Heart right ventricle (tissue), 16 donors: Measurements from ENCODE around the gene IGFL4. TPM values are rescaled to one million over a fixed set of nuclear protein-coding genes. Genes with fewer than 3 reads are reported as not detected.
A peak's percentile ranks its signal among the peaks of the same experiment; 100 is the strongest.

Experiments used
- ATAC-seq, 8 donors: fragments of 200-7000 bp; cut with Tn5 transposase; one replicate each; pipeline ENCODE4 v1.9.1; 2020; ENCODE audit warnings: mild to moderate bottlenecking in 8 of 8, moderate library complexity in 8 of 8, moderate number of reproducible peaks in 1 of 8
- DNase-seq, 2 donors: peaks; one replicate each; pipeline ENCODE4 v3.0.0-alpha.2; 2020
- H3K27ac ChIP-seq, 10 donors: fragments of 200-600 bp; sonication (generic) in 2 of 10; one replicate each; pipeline versions ENCODE4 v1.5.0 to v1.8.0; 2020 to 2022; ENCODE audit warnings: mild to moderate bottlenecking in 3 of 10
- H3K27me3 ChIP-seq, 7 donors: fragments of 200-600 bp; one replicate each; pipeline ENCODE4 v1.8.0; 2021 to 2022; ENCODE audit warnings: mild to moderate bottlenecking in 2 of 7
- H3K36me3 ChIP-seq, 9 donors: fragments of 200-600 bp; sonication (generic) in 1 of 9; one replicate each; pipeline versions ENCODE4 v1.5.0 to v1.8.0; 2020 to 2022; ENCODE audit warnings: mild to moderate bottlenecking in 2 of 9
- H3K4me1 ChIP-seq, 9 donors: fragments of 200-600 bp; sonication (generic) in 1 of 9; one replicate each; pipeline versions ENCODE4 v1.5.0 to v1.8.0; 2020 to 2022; ENCODE audit warnings: mild to moderate bottlenecking in 4 of 9
- H3K4me3 ChIP-seq, 10 donors: fragments of 200-600 bp; sonication (generic) in 2 of 10; one replicate each; pipeline versions ENCODE4 v1.5.0 to v1.8.0; 2020 to 2022; ENCODE audit warnings: mild to moderate bottlenecking in 7 of 10, moderate library complexity in 2 of 10
- H3K9me3 ChIP-seq, 11 donors: fragments of 200-600 bp in 10 of 11; sonication (generic) in 2 of 11; one replicate each; pipeline versions ENCODE4 v1.5.0 to v1.8.0; 2013 to 2022; ENCODE audit warnings: mild to moderate bottlenecking in 2 of 11, control low read depth in 1 of 11, moderate library complexity in 1 of 11
- CTCF ChIP-seq, 9 donors: fragments of 200-600 bp; sonication (generic) in 2 of 9; IDR thresholded peaks; one replicate each; pipeline versions ENCODE4 v1.5.0 to v1.8.0; 2021 to 2022; ENCODE audit warnings: antibody characterized with exemption in 9 of 9, mild to moderate bottlenecking in 5 of 9, moderate library complexity in 1 of 9
- WGBS, 2 donors: extraction: QIAGEN DNeasy Blood & Tissue Kit; methylation state at CpG; one replicate each; pipeline ENCODE4 v1.1.7; 2013; ENCODE audit warnings: inconsistent platforms in 1 of 2; 5-methylcytosine and 5-hydroxymethylcytosine counted together
- intact Hi-C, 10 donors: fragments of 100-400 bp; cut with DNase I; formaldehyde crosslinking; loops; one replicate each; pipeline versions ENCODE4 v1.11.1 to v1.14.2; 2022
- polyA plus RNA-seq, 2 donors: library from polyadenylated mRNA; stranded (reverse); fragments of 200-250 nt; gene quantifications; one replicate each; pipeline ENCODE4 v1.2.3, GENCODE V29; 2013
- total RNA-seq, 10 donors: library from RNA; stranded (reverse); fragmentation: NEBNext Ultra II Directional in 3 of 10; extraction: Animal tissue kit (Norgen Biotek cat#: 25700) in 3 of 10; gene quantifications; one replicate each; pipeline versions ENCODE4 v1.2.1 to v1.2.4, GENCODE V29; 2021 to 2023
- donor health status: Arrhythmogenic right ventricular cardiomyopathy.
- donor health status: ischemic (EF 13 %, LVEDD 7.1; RV severe dilation, severe dysfunction).
- donor health status: healthy with polysubstance abuse.
- donor health status: DM: no; HTN: yes; CAD: no.
- donor health status: DM: no; HTN: no; CAD: no.
- donor health status: ischemic (EF 25% LVEDD 6.9; RV normal size, moderate dysfunction).
- donor health status: ischemic (EF 25% LVEDD 5.7; RV mildly dilated, moderate dysfunction).
- donor health status: healthy.
- donor health status: DM: yes; HTN: yes; CAD: no.
- donor health status: Ischemic cardiomyopathy.
- donor health status: ischemic (EF 35%, LVEDD 5.7; RV mildly dilated, moderate dysfunction).
- donor health status: nonischemic (EF 11% LVEDD 7.7; RV severe dilation, severe dysfunction).
- donor health status: DM: yes; HTN: yes; CAD: no.
- donor health status: PGD.
- donor health status: ischemic (EF 29% LVEDD 5.4; RV normal size, mild dysfunction).
- donor health status: nonischemic (EF 23%, LVEDD 6.1; RV moderate dilation, normal function).

Gene IGFL4
- total and polyA plus RNA-seq, 12 donors: not detected

DNA sequence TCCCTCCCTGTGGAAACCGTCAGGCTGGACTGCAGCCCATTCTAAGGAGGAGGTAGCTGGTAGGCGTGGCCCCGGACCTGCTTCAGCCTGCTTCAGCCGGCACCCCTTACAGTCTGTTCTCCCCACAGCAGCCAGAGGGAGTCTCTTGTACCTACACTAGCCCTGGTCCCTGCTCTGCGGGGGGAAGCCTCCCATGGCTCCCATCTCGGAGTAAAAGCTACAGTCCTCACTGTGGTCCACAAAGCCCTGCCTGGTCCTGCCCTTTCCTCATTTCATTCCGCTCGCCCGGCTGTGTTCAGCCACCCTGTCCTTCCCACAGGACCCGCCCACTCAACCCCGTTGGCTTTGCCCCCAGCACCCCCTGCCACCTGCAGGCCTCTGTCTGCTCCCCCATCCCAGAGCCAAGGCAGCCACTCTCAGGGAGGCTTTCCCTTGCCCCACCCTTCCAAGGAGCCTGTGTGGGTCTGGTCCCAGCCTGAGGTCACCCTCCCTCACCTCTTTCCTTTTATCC lies 19.2 kb downstream of the IGFL4 start:
- peaks cover 0 to 47% (median 44%) of the 10 kb centered on the region in 7 donors for H3K27me3 ChIP-seq
- H3K4me1 ChIP-seq: peaks cover 0 to 14% (median 5%) of the 10 kb centered on the region in 9 donors
- intact Hi-C loops: no loop called here
- TF ChIP-seq CTCF (IDR thresholded peaks at IDR 0.05): no peak
- DNase-seq: no peak
- no peak for ATAC-seq
- H3K36me3 ChIP-seq: peaks cover 0 to 4% (median 0%) of the 10 kb centered on the region in 9 donors
- 63 to 69% methylated on average over 11 of the region's 11 CpGs for WGBS, 2 donors
- peak overlapping the region in 1 of 10 donors; percentile 36 for H3K4me3 ChIP-seq
- no peaks in the 10 kb centered on the region for H3K9me3 ChIP-seq
- H3K27ac ChIP-seq: no peak overlapping the region

DNA sequence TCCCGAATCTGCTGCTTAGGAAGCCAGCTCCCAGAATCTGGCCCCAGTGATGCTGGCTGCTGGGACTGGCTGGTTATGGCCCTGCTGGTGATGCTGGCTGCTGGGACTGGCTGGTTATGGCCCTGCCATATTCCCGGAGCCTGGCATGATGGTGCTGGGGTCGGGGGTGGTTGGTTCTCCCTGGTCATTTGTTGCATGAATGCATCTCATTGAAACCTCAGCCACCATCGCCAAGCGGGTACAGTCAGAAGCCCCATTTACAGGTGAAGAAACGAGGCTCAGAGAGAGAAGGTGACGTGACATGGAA lies 20.0 kb downstream of the IGFL4 start:
- intact Hi-C loops: no loop called here
- TF ChIP-seq CTCF (IDR thresholded peaks at IDR 0.05): no peak
- H3K27ac ChIP-seq: no peak overlapping the region
- H3K4me3 ChIP-seq: no peak overlapping the region
- no peak for DNase-seq
- H3K9me3 ChIP-seq: no peaks in the 10 kb centered on the region
- peaks cover 0 to 47% (median 39%) of the 10 kb centered on the region in 7 donors for H3K27me3 ChIP-seq
- 89 to 92% methylated on average over 7 of the region's 7 CpGs for whole genome bisulfite sequencing, 2 donors
- peaks cover 0 to 4% (median 0%) of the 10 kb centered on the region in 9 donors for H3K36me3 ChIP-seq
- H3K4me1 ChIP-seq: peaks cover 0 to 17% (median 11%) of the 10 kb centered on the region in 9 donors
- ATAC-seq: no peak

DNA sequence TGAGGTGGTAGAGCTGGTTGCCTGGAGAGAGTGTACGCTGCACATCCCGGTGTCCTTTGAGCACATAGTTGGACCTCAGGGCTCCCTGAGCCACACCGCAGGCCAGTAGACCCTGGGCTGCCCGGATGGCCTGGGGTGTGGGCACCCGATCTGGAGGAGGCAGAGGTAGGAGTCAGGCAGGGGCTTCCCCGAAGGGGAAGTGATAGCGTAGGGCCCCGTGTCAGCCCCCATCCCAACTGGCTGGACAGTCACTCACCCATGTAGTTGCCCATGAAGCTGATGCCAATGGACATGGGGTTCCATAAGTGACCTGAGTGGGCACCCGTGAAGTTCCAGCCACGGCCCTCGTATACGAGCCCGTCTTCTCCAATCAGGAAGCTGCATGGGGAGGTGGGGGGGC lies 21.5 kb downstream of the IGFL4 start:
- TF ChIP-seq CTCF (IDR thresholded peaks at IDR 0.05): no peak
- no peak for ATAC-seq
- no peaks in the 10 kb centered on the region for H3K9me3 ChIP-seq
- peaks cover 0 to 4% (median 0%) of the 10 kb centered on the region in 9 donors for H3K36me3 ChIP-seq
- intact Hi-C loops: loop anchor here in 4 of 10 donors (5.0 to 10.0 kb wide), 4 partner anchors 87 to 204 kb away; partner anchors contain the start of gene RSPH6A (in 2 of the 4)
- H3K4me3 ChIP-seq: no peak overlapping the region
- H3K4me1 ChIP-seq: peaks cover 3 to 31% (median 21%) of the 10 kb centered on the region in 9 donors
- WGBS, 2 donors: 80 to 81% methylated on average over 13 of the region's 13 CpGs
- DNase-seq: no peak
- no peak overlapping the region for H3K27ac ChIP-seq
- peaks cover 0 to 47% (median 32%) of the 10 kb centered on the region in 7 donors for H3K27me3 ChIP-seq

DNA sequence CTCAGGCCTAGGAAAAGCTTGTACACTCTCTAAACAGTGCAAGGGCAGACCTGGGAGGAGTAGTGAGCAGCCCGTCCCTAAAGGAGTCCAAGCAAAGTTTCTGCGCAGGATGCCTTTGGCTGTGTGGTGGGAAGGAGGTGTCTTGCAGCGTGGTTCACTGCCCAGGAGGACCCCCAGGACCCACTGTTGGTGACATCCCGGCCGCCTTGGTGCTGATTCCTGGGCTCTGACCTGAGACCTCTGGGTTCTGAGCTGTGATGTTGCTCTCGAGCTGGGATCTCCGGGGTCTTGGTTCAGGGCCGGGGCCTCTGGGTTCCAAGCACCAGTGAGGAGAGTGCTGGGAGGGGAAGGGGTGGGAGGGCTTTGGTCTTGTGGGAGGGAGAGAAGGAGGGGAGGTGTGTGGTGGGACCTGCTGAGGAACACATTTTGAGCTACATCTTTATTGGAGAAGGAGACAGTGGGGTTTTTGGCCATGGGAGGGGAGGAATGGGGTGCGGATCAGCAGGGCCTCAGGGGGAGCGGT lies 22.0 kb downstream of the IGFL4 start:
- peaks cover 3 to 31% (median 21%) of the 10 kb centered on the region in 9 donors for H3K4me1 ChIP-seq
- intact Hi-C loops: loop anchor here in 4 of 10 donors (5.0 to 10.0 kb wide), 4 partner anchors 86 to 204 kb away; partner anchors contain the start of gene RSPH6A (in 2 of the 4)
- DNase-seq (no peak), ATAC-seq (no peak)
- peaks cover 0 to 4% (median 0%) of the 10 kb centered on the region in 9 donors for H3K36me3 ChIP-seq
- WGBS, 2 donors: 96% methylated on average over 10 of the region's 10 CpGs
- no peak overlapping the region for H3K27ac ChIP-seq
- H3K9me3 ChIP-seq: no peaks in the 10 kb centered on the region
- H3K4me3 ChIP-seq: no peak overlapping the region
- peaks cover 0 to 47% (median 32%) of the 10 kb centered on the region in 7 donors for H3K27me3 ChIP-seq
- TF ChIP-seq CTCF (IDR thresholded peaks at IDR 0.05): no peak
